Progenitor cell of endocrine pancreas (in vitro differentiated cells): Measurements from ENCODE around the gene ACTL6B. TPM values are rescaled to one million over a fixed set of nuclear protein-coding genes. Genes with fewer than 3 reads are reported as not detected.
"Not testable (repeated sequence)": the region's sequence is repeated elsewhere in the genome, so short reads cannot be mapped to it uniquely, and the experiment has no call there.

ENCODE experiments used
- DNase-seq: peaks from one replicate; pipeline ENCODE4 v3.0.0; 2021; ENCODE audit warnings: low spot score; ENCODE audit not compliant: unreplicated experiment
- H3K27ac Mint-ChIP-seq: 2 replicates; pipeline ENCODE4 v1.8.0; 2021; ENCODE audit warnings: mild to moderate bottlenecking, moderate library complexity, mixed read lengths
- H3K27me3 Mint-ChIP-seq: 2 replicates; pipeline ENCODE4 v1.8.0; 2021; ENCODE audit warnings: mixed read lengths
- H3K36me3 Mint-ChIP-seq: 2 replicates; pipeline ENCODE4 v1.8.0; 2022; ENCODE audit warnings: mixed read lengths; ENCODE audit not compliant: insufficient read depth
- H3K4me1 Mint-ChIP-seq: 2 replicates; pipeline ENCODE4 v1.8.0; 2021; ENCODE audit warnings: low read depth, mixed read lengths
- H3K4me3 Mint-ChIP-seq: 2 replicates; pipeline ENCODE4 v1.8.0; 2021; ENCODE audit warnings: low read depth, mild to moderate bottlenecking, moderate library complexity, mixed read lengths
- H3K9me3 Mint-ChIP-seq: 2 replicates; pipeline ENCODE4 v1.8.0; 2021; ENCODE audit warnings: low read depth, mixed read lengths
- total RNA-seq: library from RNA; stranded (reverse); gene quantifications from 2 replicates; pipeline ENCODE4 v1.2.1, GENCODE V29; 2021
- TF ChIP-seq, protein P1 (sequence below): fragments of 200-600 bp; sonication (generic); IDR thresholded peaks from one replicate; pipeline ENCODE4 v1.5.0; 2021; ENCODE audit warnings: antibody characterized with exemption, mild to moderate bottlenecking; ENCODE audit not compliant: unreplicated experiment

Gene ACTL6B
- total RNA-seq, 1 donor from 2014 or later, result 4.2 TPM

DNA sequence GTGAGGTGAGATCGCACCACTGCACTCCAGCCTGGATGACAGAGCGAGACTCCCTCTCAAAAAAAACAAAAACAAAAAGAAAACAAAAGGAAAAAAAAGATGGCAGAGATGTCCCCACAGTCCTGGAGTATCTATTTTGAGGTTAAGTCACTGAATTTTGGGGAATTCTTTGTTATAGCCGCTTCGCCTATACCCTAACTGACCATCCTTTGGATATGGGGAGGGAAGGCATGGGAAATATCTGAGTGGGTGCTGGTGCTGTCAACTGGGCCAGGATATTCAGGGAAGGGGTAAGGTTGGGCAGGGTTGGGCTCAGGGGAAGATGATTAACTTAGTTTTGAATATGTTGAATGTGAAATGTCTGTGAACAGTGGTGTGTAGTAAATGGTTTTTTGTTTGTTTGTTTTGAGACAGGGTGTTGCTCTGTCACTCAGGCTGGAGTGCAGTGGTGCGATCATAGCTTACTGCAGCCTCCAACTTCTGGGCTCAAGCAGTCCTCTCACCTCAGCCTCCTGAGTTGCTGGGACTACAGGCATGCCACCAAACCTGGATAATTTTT lies 9.0 kb upstream of the ACTL6B start:
- no peak overlapping the region for H3K4me3 Mint-ChIP-seq
- no peaks in the 10 kb centered on the region for H3K4me1 Mint-ChIP-seq
- H3K36me3 Mint-ChIP-seq, result no peaks in the 10 kb centered on the region
- DNase-seq, result no peak
- H3K9me3 Mint-ChIP-seq, result peaks cover 2% of the 10 kb centered on the region
- TF ChIP-seq, protein P1, sequence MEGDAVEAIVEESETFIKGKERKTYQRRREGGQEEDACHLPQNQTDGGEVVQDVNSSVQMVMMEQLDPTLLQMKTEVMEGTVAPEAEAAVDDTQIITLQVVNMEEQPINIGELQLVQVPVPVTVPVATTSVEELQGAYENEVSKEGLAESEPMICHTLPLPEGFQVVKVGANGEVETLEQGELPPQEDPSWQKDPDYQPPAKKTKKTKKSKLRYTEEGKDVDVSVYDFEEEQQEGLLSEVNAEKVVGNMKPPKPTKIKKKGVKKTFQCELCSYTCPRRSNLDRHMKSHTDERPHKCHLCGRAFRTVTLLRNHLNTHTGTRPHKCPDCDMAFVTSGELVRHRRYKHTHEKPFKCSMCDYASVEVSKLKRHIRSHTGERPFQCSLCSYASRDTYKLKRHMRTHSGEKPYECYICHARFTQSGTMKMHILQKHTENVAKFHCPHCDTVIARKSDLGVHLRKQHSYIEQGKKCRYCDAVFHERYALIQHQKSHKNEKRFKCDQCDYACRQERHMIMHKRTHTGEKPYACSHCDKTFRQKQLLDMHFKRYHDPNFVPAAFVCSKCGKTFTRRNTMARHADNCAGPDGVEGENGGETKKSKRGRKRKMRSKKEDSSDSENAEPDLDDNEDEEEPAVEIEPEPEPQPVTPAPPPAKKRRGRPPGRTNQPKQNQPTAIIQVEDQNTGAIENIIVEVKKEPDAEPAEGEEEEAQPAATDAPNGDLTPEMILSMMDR, result no peak
- H3K27ac Mint-ChIP-seq, result no peak overlapping the region
- H3K27me3 Mint-ChIP-seq, result peaks cover 35% of the 10 kb centered on the region

DNA sequence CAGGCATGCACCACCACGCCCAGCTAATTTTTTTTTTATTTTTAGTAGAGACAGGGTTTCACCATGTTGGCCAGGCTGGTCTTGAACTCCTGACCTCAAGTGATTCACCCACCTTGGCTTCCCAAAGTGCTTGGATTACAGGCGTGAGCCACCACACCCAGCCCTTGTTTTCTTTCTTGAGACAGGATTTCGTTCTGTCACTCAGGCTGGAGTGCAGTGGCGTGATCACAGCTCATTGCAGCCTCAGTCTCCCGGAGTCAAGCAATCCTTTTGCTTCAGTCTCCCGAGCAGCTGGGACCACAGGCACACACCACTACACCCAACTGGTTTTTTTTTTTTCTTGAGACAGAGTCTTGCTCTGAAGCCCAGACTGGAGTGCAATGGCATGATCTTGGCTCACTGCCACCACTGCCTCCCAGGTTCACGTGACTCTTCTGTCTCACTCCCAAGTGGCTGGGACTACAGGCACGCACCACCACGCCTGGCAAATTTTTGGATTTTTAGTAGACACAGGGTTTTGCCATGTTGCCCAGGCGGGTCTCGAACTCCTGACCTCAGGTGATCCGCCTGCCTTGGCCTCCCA lies 6.0 kb upstream of the ACTL6B start:
- not testable (repeated sequence) for DNase-seq, H3K4me3 Mint-ChIP-seq, H3K9me3 Mint-ChIP-seq, H3K4me1 Mint-ChIP-seq, H3K27ac Mint-ChIP-seq, H3K36me3 Mint-ChIP-seq
- peaks cover 41% of the 10 kb centered on the region for H3K27me3 Mint-ChIP-seq

DNA sequence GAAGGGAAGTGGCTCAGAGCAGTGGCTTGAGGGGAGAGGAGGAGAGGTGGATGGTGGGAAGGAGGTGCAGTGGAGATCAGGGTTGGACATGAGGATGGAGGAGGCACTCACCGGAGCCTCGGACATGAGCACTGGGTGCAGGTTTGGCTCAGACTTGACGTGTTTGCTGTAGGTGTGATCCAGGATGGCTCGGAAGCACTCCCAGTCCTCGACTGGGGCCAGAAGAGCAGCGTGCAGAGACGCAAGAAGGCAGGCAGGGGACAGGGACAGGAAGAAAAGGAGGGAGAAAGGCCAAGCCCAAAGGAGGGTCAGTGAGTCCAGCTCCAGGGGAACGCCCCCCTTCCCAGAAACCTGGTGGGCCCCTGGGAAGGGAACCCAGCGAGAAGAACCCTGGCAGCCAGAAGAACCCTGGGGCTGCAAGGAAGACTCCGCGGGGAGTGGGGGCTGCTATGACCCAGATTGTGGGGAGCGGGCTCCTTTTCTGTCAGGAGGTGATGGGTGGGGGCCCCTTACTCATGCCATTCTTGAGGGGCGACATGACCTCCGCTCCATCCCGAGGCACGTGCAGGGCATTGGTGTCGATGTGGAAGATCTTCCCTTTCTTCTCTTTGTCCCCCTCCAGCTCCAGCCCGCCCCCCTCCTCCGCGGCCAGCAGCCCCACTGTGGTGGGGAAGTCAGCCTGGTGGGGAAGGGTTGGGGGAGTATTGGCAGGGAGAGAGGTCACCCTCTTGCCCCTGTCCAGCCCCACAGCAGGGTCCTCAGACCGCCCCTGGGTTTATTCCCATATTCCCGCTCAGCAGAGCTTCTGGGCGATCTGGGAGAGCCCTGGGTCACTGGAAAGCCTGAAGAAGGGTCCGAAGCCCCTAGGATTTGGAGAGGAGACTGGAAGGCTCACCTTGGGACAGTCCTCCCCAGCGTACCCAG lies 1.1 kb downstream of the ACTL6B start:
- no peaks in the 10 kb centered on the region for H3K4me1 Mint-ChIP-seq
- no peaks in the 10 kb centered on the region for H3K36me3 Mint-ChIP-seq
- peaks cover 50% of the 10 kb centered on the region for H3K27me3 Mint-ChIP-seq
- TF ChIP-seq, protein P1, result no peak
- no peak for DNase-seq
- no peak overlapping the region for H3K4me3 Mint-ChIP-seq
- H3K9me3 Mint-ChIP-seq, result no peaks in the 10 kb centered on the region
- H3K27ac Mint-ChIP-seq, result no peak overlapping the region

DNA sequence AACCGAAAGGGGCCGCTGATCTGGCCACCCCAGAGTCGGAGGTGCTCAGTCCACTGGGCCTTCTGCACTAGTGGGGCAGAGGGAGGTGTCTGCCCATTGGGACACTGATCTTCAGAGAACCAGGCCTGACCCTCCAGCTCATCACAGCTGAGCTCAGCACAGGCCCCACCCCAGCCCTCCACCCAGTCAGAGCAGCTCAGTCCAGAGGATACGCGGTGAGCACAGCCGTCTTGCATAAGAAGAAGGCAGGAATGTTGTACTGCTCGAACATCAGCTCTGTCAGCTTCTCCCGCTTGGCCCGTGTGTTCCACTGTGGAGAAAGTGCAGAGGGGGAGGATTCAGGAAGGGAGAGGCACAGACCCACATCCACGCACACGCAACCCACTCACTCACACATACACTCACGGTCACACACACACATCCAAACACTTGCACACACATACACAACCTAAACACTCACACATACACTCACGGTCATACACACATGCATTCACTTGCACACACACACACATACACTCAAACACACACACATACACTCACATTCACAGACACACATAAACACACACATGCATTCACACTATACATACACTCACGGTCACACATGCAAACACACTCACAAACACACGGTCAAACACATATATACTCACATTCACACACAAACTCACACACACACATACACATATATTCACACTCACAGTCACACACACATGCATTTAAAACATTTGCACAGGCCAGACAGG lies 6.3 kb downstream of the ACTL6B start:
- no peaks in the 10 kb centered on the region for H3K36me3 Mint-ChIP-seq

DNA sequence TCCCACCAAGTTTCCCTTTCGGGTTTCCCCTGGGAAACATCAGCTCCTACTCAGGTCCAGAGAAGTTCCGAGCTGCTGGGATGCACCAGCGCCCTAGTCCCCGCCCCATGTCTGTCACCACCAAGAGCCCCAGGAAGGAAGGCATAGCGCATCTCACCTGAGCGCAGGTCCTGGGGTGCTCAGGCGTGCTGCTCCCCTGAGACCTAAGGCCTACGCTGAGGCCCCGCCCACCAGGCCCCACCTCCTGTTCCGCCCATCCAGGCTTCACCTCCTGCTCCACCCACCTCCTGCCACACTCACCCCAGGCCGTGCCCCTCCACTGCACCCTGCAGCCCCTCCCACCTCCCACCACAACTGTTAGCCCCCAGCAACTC lies 13.7 kb downstream of the ACTL6B start:
- Mint-ChIP-seq H3K36me3 (no peaks in the 10 kb centered on the region), H3K27ac (no peak overlapping the region), H3K9me3 (no peaks in the 10 kb centered on the region), H3K27me3 (peaks cover 11% of the 10 kb centered on the region), H3K4me1 (peaks cover 14% of the 10 kb centered on the region), H3K4me3 (no peak overlapping the region)
- no peak for DNase-seq
- TF ChIP-seq, protein P1, result no peak

More for the DNA sequence above, 6.3 kb downstream of the ACTL6B start:
- Mint-ChIP-seq H3K4me1 (no peaks in the 10 kb centered on the region), H3K4me3 (no peak overlapping the region), H3K27me3 (peaks cover 30% of the 10 kb centered on the region), H3K9me3 (no peaks in the 10 kb centered on the region), H3K27ac (no peak overlapping the region)
- DNase-seq, result no peak
- TF ChIP-seq, protein P1, result no peak
